DMS 273 treated with DMSO at 0.1 percent for 48 hours (cell line): Measurements from ENCODE around the gene DNAJA4.

Experiments
- DNase-seq: peaks from one replicate; lab custom pipeline; 2025; lab: John Stamatoyannopoulos, UW

Gene DNAJA4

DNA sequence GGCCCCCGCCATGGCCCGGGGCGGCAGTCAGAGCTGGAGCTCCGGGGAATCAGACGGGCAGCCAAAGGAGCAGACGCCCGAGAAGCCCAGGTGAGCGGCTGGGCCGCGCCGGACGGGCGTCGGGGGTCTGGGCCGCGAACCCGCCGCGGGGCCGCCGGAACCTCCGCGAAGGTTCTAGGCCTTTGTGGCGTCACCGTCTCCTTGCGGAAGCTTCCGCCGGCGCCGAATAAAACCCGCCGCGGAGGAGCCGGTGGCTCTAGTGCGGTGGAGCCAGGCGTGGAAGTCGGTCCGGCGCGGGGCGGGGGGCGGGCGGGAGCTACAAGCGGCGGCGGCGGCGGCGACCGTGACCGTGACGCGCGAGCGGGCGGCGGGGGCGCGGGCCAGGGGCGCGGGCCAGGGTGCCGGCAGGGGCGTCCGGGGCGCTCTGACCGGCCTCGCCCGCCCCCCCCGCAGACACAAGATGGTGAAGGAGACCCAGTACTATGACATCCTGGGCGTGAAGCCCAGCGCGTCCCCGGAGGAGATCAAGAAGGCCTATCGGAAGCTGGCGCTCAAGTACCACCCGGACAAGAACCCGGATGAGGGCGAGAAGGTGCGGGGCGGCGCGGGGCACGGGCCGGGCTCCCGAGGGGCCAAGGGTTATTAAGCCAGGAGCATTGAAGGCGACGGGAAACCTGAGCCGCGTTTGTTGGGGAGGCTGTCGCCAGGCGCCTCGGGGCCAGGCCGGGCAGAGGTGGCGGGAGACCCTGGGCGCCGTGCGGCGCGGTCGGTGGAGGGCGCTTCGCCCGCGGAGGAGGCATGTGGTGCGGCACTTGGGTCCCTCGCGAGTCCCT, at the start of gene DNAJA4:
Gene DNAJA4, plus strand, starts transcription at position 259 of the 833 bp plus-strand sequence. Its CDS starts 202 bp downstream, at position 461.
- no peak for DNase-seq

DNA sequence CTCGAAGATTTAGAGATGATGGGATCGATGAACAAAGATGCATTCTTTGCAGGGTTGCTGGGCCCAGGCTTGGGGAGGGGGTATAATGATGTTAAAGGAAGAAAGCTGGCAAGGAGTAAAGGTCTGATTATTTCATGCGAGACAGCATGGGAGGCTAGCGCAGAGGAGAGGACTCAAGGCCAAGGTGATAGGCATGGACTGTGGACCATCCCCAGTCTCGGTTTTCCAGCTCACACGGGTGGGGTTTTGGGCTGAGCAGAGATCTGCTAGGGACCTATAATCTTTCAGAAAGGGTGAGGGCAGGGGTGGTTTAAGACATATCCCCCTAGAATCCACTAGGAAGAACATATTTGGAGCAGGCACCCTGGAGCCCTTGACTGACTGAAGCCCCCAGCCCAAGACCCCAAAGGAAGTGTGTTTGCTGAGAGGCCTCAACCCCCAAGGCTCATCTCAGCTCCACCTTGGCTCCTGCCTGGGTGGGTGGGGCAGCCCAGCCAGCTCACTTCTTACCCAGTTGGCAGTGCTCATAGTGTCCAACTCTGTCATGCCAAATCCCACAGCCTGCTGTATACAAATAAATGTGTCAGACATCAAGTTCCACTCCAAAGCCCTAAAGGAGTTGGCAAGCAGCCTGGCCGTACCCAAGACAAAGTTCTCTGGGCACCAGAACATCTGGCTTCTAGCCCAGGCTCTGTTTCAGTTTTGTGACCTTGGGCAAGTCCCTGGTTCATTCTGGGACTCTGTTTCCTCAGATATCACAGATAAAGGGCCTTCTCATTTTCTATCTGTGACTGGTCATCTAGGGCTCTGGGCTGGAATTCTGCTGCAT, 47.9 kb upstream of the DNAJA4 start:
- DNase-seq, result peak; percentile 40

DNA sequence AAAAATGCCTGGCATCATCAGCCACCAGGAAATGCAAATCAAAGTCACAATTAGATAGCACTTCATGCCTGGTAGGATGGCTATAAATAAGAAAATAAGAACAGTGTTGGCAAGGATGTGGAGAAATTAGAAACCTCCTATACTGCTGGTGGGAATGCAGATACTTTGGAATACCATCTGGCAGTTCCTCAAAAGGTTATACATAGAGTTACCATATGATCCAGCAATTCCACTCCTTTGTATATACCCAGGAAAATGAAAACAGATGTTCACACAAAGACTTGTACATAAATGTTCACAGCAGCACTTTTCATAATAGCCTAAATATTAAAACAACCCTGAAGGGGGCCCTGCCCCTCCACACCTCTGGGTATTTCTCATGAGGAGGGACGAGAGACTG, 43.6 kb upstream of the DNAJA4 start:
- DNase-seq, result peak; percentile 90

DNA sequence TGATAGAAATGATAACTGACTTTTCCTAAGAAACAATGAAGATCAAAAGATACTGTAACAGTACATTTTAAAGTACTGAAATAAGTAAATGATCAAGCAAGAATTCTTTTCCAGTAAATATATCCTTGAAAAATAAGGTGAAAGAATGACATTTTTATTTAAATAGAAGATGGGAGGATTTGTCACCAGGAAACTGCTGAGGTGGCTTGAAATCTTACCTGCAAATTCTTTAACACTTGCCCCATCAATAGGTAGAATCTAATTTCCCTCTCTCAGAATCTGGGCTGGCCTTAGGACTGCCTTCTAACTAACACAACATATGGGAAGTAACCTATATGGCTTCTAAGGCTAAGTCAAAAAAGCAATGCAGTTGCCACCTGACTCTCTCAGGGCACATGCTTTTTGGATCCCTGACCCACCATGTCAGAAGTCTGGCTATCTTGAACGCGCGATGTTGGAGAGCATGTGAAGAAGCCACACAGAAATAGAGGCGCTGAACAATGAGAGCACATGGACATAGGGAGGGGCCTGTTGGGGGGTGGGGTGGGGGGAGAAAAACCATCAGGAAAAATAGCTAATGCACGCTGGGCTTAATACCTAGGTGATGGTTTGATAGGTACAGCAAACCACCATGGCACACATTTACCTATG, 41.5 kb upstream of the DNAJA4 start:
- no peak for DNase-seq

DNA sequence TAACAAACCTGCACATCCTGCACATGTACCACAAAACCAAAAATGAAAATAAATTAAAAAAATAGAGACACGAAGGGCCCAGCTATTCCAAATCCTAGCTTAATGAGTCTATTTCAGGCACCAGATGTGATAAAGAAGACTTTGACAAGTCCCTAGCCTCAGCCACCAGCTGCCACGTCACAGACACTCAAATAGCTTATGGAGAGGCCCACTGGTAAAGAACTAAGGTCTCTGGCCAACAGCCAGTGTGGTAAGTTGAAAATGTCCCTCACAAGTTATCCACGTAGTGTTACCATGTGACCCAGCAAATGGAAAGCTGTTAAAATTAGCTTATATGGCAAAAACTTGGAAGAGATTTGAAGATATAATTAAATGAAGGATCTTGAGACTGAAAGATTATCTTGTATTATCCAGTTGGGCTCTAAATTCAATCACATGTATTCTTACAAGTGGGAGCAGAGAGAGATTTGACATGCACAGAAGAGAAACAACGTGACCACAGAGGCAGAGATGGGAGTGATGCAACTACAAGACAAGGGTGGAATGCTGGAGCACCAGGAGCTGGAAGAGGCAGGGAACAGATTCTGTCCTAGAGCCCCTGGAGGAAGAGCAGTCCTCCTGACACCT, 40.9 kb upstream of the DNAJA4 start:
- peak; percentile 45 for DNase-seq

DNA sequence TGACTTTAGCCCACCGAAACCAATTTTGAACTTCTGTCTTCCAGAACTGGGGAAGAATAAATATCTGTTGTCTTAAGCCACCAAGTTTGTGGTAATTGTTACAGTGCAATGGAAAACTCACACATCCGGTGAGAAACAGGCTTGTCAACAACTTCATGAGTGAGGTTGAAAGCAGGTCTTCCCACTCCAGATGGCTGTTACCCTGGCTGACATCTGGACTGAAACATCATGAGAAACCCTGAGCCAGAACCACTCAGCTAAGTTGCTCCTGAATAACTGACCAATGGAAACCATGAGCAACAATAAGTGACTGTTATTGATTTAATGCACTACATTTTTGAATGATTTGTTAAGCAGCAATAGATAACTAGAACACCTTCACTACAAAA, 40.3 kb upstream of the DNAJA4 start:
- peak; percentile 45 for DNase-seq

DNA sequence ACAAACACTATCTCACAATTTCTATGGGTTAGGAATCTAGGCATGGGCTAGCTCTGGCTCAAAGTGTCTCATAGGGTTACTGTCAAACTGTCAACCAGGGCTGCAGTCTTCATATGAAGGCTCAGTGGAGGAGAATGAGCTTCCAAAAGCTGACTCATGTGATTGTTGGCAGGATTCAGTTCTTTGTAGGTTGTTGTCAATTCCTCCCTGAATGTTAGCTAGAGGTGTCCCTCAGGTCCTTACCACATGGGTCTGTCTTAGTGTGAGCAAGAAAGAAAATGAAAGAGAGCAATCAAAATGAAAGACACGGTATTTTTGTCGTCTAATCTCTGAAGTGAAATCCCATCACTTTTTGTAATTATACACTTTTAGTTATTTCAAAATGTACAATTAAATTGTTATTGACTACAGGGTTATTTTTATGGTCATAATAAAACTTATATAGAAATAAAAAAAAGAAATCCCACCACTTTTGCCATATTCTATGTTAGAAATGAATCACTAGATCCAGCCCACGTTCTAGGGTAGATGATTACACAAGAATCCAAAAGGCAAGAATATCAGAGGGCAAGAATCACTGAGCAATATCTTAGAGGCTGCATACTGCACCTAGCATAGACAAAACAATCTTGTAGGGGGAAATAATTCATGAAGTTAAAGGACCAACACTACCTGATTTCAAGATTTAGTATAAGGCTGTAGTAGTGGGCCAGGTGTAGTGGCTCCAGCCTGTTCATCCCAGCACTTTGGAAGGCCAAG, 38.4 kb upstream of the DNAJA4 start:
- DNase-seq, result no peak

DNA sequence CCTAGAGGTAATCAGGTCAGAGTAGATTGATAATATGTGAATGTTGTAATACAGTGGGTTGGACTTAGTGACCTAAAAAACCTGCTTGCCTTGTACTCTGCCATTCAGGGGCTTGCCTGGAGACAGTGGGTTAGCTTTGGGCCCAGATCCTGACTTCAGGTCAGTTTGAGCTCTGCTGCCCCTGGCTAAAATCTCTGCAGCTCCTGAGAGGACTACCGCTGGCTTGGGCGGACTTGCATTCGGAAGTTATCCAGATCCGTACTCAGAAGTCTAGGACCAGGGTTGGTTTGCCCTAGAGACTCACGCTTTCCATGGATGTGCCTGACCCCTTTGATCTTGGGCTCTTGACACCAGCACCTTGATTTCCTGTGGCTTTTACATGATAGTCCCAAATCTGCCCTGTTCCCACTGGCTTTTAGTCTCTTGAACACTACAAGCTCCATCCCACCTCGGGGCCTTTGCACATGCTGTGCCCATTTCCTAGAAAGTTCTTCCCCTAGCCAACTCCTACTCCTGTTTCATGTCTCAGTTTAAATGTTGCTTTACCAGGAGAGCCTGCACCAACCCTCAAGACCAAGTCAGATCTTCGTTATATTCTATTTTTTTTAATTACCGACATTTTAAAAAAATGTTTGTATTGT, 35.9 kb upstream of the DNAJA4 start:
- no peak for DNase-seq

DNA sequence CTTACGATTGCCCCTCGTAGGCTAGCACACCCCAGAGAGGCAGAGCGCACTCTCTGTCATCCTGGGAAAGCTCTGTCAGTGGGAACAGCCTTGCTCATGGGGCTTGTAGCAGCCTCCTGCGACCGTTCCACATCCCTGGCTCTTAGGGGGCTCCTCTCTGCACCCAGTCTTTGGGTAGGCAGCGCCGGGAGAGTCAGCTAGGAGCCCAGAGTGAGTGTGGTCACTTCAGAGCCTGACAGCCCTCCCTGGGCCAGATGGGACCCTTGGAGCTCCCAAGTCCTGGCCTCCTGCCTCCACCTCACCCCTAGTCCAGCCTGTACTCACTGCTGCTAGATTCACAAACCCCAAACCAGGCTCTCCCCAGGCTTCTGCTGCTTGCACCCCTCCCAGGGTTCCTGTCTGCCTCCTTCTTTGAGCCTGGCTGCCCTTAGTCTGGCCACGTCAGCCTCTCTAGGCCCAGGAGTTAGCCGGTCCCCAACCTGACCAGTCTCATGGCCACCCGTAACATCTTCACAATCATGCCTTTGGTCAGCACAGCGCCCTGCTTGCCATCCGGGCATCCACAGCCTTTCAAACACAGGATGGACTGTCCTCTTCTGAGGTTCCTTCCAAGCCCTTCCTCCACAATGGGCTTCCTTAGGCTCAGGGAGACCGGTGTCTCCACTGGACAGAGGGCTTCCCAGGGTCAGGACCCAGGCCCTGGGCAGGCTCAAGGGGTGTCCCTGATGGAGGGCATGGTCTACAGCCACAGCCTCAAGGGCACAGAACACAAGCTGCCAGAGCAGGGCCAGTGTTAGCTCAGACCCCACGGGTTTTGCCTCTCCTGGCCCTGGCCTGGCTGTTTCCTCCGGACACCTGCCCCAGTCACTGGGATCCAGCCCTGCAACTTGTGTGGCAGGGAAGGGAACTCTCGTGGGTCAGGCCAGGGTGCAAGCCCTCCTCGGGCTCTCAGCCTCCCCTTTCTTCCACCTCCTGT, 34.6 kb upstream of the DNAJA4 start:
- no peak for DNase-seq

DNA sequence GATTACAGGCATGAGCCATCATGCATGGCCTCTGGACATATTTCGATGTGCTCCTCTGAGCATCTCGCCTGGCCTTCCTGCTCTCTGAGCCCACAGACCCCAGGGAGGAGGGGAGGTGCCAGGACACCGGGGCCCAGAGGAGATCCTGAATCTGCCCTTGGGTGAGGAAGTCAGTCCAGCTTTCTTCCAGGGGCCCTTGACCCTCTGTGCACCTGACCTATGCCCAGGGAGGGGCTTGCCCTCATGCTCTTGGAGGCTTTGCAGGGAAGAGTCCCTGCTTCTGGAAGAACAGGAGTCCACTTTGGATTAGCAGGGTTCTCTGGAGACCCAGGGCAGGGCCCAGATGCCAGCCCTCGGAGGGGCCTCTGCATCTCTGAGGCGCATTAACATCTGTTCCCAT, 31.4 kb upstream of the DNAJA4 start:
- DNase-seq, result no peak

DNA sequence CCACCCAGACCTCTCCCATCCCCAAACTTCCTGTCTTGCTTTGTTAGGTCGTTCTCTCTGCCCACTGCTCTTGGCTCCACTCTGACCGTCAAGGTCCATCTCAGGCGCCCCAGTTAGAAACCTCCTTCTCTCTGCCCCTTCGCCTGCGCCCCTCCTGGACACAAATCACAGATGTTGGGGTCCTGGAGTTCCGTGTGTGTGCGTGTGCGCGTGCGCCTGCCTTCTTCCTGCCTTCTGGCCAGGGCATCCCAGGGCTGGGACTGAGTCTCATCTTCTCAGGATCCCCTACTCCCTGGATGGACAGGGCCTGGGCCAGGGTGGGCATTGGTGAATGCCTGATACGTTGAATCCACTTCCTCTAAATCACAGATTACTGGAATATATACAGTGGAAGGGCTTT, 30.9 kb upstream of the DNAJA4 start:
- DNase-seq, result no peak

DNA sequence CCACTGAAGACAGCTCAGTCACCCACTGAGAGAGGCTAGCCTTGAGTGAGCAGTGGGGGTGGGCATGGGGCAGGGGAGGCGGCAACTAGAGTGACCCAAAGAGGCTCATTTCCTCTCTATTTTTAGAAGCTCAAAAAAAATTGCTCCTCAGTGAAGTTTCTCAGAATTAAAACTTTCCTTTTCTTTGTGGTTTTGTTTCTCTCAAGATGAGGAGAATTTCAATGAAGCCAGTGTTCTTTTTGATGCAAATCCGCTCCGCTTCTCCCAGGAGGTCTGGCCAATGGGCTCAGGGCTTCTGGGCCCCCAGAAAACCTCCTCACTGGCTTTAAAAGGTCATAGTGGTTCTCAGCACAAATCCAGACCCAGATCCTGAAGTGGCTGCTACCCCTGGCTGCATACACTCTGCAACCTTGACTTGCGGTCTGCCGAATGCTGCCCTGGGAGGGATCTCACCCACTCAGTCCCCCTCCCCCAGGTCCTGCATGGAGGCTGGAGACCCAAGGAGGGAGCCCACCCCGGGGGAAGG, 29.8 kb upstream of the DNAJA4 start, which contains the start of gene ACSBG1:
Gene ACSBG1, minus strand, starts transcription at position 51 of the 526 bp plus-strand sequence. CDS start 64 bp downstream, outside the sequence.
- DNase-seq, result no peak

DNA sequence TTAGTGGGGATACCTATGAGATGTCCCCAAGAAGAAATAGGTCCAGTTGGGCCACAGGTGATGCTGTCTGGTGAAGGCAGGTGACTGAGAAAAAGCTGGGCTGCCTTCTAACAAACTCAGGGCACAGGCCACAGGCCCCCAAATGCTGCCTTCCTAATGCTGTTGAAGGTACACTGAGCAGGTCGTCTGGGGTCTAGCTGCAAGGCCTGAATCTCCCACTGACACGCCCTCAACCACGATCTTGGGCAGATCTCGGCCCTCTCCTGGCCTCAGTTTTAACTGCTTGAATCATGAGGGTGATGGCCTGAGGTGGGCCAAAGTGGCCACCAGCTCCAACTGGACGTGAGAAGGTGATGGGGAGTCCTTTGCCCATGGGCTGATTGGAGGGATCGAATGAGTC, 27.9 kb upstream of the DNAJA4 start:
- DNase-seq, result no peak

DNA sequence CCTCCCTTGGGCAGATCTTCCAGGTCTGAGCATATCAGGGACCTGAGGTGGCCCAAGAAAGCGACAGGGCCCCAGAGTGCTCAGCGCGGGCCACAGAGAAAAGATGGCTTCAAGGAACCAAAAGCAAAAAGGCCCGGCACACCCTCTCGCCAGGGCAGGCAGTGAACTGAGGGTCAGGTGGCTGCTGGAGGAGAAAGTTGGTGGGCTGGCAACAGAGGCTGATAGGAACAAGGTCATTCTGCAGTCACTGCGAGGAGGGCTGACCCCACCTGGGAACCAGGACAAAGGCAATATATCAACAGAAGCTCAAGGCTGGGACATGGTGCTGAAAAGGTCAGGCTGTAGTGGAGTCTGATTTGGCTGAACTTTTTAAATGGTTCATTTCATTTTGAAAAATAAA, 27.2 kb upstream of the DNAJA4 start:
- DNase-seq, result no peak

DNA sequence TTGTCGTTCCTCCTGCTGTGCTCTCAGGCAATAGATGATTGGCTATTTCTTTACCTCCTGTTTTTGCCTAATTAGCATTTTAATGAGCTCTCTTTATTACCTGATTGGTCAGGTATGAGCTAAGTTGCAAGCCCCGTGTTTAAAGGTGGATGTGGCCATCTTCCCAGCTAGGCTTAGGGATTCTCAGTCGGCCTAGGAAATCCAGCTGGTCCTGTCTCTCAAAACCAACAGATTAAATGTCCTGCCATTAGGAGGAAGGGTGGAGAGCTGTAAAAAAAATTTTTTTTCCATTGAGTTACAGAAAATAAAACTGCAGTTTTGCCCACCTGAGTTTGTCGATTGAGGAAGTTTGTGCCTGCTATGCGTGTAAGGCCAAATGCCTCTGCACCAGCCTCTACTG, 24.6 kb upstream of the DNAJA4 start:
- no peak for DNase-seq

DNA sequence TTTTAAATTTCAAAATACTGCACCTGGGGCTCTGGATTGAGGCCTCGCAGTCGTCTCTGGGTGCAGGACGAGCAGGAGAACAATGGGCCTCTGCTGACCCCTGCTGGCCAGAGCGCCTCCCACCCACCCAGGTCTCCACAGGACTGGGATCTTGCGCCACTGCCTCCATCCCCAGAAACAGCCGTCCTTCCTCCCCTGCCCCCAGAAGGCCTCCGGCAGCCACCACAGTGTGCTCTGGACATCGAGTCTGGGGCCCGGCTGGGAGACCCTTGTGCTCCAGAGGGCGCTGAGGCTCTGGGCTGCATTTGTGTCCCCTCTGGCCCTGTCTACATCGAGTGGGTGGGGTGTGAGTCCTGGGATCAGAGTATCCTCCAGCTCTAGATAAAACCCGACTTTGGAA, 23.3 kb upstream of the DNAJA4 start:
- DNase-seq, result peak; percentile 32

DNA sequence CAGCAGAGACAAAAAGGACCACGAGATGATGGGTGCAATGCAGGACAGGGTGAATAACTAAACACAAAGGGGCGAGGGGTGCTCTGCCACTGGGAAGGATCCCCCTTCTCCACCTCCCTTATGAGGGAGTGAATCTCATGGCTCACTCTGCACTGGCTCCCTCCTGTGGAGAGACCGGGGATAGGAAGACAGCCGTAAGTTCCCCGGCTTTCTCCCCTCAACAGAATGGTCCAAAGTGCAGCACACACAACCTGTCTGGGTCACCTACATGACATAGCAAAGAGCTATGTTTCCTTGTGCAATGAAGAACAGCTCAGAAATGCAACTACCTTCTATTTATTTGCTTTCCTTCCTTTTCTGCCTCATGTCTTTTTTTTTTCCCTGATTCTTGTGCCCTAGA, 22.2 kb upstream of the DNAJA4 start:
- DNase-seq, result no peak

DNA sequence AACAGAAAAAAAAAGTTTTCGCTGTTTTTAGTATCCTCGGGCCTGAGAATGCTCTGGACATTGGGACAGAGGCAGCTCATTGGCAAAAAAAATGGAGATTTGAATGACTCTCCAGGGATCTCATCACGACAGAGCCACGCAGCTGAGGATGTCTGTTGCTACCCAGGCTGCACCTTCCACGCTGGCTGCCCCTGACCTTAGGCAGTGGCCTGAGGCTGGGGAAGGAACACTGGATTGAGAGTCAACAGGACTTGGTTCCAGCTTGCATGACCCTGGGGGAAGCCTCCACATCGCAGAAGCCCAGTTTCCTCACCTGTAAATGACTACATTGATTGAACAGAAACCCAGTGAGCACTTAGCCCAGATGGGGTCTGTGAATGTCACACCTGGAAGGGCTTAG, 21.3 kb upstream of the DNAJA4 start:
- no peak for DNase-seq

DNA sequence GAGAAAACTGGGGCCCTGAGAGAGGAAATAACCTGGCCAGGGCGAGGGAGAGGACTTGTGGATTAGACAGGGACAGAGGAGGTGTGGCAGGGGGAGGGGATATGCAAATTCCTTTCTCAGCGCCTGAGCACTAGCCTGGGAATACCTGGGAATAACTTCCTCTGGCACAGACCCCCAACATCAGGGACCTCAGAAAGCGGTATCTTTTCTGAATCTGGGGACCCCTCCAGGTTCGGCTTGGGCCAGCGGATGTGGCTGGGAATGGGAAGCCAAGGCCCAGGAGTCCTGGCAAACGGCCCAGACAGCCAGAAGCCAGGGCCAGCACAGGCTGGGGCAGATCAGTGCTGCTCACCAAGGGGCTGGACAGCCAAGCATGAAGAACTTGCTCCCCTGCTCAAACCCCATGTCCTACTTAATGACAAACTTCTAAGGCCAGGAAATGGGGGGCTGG, 20.8 kb upstream of the DNAJA4 start:
- no peak for DNase-seq
